ACHN (cell line): Measurements from ENCODE around the gene RFT1.

Source experiments
- DNase-seq: peaks from one replicate; pipeline ENCODE4 v3.0.0-alpha.2; 2015
- in situ Hi-C: cut with HindIII; loops from 2 replicates; pipeline ENCODE4 v1.10.0; 2017; ENCODE audit warnings: low sequenced_read_pairs, low pct_ligation_motif_present, low pct_unique_long_range_greater_than_20kb

RFT1 gene

GRCh38 chr3:53079791-53080555 lies 50.3 kb downstream of the RFT1 start:
- no peak for DNase-seq
- in situ Hi-C loops, result no loop called here

- in situ Hi-C loops, result no loop called here
- no peak for DNase-seq
These were observed 51.1 kb downstream of the RFT1 start for GRCh38 chr3:53079147-53079546.

- in situ Hi-C loops, result no loop called here
- DNase-seq, result no peak
These were observed 51.6 kb downstream of the RFT1 start for GRCh38 chr3:53078656-53079055.

- DNase-seq, result no peak
- in situ Hi-C loops, result no loop called here
These were observed 52.6 kb downstream of the RFT1 start for GRCh38 chr3:53077476-53078220.

DNA sequence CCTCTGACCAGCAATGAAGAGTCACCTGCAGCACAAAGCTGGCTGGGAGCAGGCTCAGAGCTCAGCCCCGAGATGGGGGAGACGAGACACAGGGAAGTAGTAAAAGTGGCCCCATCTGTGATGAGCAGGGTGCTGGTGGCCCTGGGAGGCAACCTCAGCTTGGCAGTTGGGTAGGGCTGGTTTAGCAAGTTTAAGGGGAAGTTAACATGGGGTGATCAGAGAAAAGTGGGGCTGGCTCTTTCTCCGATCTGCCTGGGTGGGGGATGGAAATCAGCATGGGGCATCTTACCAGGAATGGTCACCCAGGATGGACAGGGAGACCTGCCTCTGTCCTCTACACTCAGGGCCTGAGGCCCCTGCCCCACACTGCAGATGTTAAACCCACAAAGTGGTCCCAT lies 54.5 kb downstream of the RFT1 start:
- in situ Hi-C loops, result no loop called here
- DNase-seq, result no peak

GRCh38 chr3:53074761-53075742 lies 55.2 kb downstream of the RFT1 start:
- DNase-seq, result no peak
- in situ Hi-C loops, result no loop called here

DNA sequence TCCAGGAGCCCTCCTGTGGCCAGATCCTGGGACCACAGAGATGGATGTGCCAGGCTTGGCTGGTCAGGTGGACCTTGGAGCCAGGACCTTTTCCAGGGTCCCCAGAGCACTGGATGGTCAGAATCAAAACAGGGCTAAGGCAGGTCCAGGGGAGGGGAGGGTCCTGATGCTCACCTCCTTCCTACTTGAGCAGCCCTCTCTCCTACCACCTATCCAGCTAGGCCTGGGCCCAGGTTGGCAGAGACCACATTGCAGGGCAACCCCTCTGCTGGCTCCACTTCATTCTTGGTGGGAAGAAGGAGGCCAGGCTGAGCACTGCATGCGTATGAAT lies 55.9 kb downstream of the RFT1 start:
- DNase-seq, result no peak
- in situ Hi-C loops, result no loop called here

GRCh38 chr3:53073553-53074365 lies 56.5 kb downstream of the RFT1 start:
- in situ Hi-C loops, result no loop called here
- no peak for DNase-seq

DNA sequence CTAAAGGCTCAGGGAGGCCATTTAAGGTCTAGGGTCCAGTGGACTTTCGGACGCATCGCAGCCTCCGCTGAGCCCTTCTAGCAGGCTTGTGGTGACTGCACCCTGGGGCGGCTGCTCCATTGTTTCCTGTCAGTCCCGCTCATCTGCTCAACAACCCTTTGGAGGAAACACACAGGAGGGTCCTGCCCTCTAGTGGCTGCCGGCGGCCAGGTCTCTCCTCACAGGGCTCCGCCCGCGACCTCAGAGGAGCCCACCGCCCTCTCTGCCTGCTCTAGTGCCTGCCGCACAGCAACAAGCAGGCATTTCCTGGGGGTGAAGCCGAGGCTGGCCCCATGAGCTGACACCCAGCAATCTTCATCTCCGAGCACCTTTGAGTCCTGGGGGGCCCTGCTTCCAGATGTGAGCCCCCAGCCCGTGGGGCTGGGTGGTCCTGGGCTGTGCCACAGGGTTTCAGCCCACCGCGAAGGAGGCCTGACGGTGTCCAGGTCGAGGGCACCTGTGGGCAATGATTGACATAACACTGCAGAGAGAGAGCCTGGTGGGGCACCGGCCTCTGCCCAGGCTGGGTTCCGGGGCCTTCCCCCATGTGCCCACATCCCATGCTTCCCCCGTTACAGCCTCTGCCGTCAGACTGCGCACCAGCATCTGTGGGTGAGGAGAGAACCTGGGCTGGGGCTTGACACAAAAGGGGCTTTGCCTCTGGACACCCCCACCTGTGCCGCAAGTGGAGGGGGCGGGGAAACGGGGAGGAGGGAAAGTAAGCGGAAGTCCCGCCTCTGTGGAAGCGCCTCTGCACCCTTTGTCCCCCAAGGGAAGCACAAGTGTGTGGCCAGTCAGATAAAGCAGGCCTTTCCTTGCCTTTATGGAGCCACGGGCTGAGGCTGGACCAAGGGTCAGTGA lies 57.3 kb downstream of the RFT1 start:
- in situ Hi-C loops, result no loop called here
- DNase-seq, result peak; percentile 64

- in situ Hi-C loops, result no loop called here
- no peak for DNase-seq
These were observed 58.3 kb downstream of the RFT1 start for GRCh38 chr3:53071882-53072431.

GRCh38 chr3:53069422-53070068 lies 60.7 kb downstream of the RFT1 start:
- in situ Hi-C loops, result no loop called here
- no peak for DNase-seq

GRCh38 chr3:53068176-53068575 lies 62.1 kb downstream of the RFT1 start:
- in situ Hi-C loops, result no loop called here
- DNase-seq, result no peak

GRCh38 chr3:53067567-53067966 lies 62.7 kb downstream of the RFT1 start:
- in situ Hi-C loops, result no loop called here
- no peak for DNase-seq

DNA sequence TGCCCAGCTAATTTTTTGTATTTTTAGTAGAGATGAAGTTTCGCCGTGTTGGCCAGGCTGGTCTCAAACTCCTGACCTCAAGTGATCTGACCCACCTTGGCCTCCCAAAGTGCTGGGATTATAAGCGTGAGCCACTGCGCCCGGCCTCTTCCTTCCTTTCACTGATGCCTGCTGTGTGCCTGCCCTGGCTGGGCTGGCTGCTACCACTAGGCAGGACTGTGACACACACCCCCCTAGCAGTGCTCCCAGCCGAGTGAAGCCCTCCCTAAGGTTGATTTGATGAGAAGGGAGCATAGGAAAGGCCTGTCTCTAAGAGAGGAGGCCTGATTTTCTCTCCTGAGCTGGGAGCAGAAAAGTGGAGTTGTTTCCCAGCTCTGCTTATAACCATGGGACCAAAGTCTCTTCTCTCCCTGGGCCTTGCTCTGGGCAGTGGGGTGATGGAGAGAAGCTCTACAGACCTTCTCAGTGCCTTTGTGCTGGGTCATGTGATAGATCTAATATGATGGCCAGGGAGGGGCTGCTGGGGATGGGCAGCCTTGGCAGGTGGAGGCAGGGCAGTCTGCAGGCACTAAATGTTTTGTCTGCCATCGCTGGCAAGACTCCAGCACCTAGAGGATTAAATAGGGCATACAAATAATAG lies 64.3 kb downstream of the RFT1 start:
- in situ Hi-C loops, result no loop called here
- no peak for DNase-seq

- in situ Hi-C loops, result no loop called here
- DNase-seq, result no peak
These were observed 67.3 kb downstream of the RFT1 start for GRCh38 chr3:53062905-53063304.

GRCh38 chr3:53056442-53056841 lies 73.8 kb downstream of the RFT1 start:
- in situ Hi-C loops, result no loop called here
- DNase-seq, result peak; percentile 43
